H1 (cell line): Measurements from ENCODE around the gene SH3PXD2B. TPM values are rescaled to one million over a fixed set of nuclear protein-coding genes. Genes with fewer than 3 reads are reported as not detected.
"Not testable (repeated sequence)": the region's sequence is repeated elsewhere in the genome, so short reads cannot be mapped to it uniquely, and the experiment has no call there.

Source experiments
- CTCF ChIA-PET: fragments of 300-600 bp; sonication (Branson Sonifier 250); formaldehyde crosslinking; loops from one replicate; lab custom pipeline; 2021; ENCODE audit not compliant: partially characterized antibody; lab: Charles Lee
- POLR2A ChIA-PET: fragments of 300-600 bp; sonication (Branson Sonifier 250); formaldehyde crosslinking; loops from one replicate; lab custom pipeline; 2021; ENCODE audit warnings: inconsistent platforms; ENCODE audit not compliant: partially characterized antibody; lab: Charles Lee
- DNase-seq, 2 experiments: peaks; one replicate each; pipeline versions ENCODE4 v3.0.0 to v3.0.0-alpha.2; 2010 to 2022; ENCODE audit warnings: low spot score in 2 of 2, low read depth in 1 of 2, mixed read lengths in 1 of 2
- FAIRE-seq: peaks from 2 replicates; lab custom pipeline; 2011; peaks lifted over from hg19 to GRCh38; lab: Jason Lieb, UNC
- H2AFZ ChIP-seq: 2 replicates; pipeline ENCODE4 v1.8.1; 2012; ENCODE audit warnings: low read length, inconsistent platforms
- H2AK5ac ChIP-seq: 2 replicates; pipeline ENCODE4 v1.6.1; 2013; ENCODE audit warnings: low read depth, low read length
- H2BK120ac ChIP-seq: replicated peaks from 2 replicates; pipeline ENCODE3; 2013; ENCODE audit warnings: low read depth, low read length, inconsistent platforms
- H2BK12ac ChIP-seq: 2 replicates; pipeline ENCODE4 v1.6.1; 2013; ENCODE audit warnings: low read depth, low read length
- H2BK15ac ChIP-seq: 2 replicates; pipeline ENCODE4 v1.6.1; 2013; ENCODE audit warnings: low read length
- H2BK20ac ChIP-seq: 2 replicates; pipeline ENCODE4 v1.6.1; 2013; ENCODE audit warnings: low read length
- H2BK5ac ChIP-seq: 2 replicates; pipeline ENCODE4 v1.6.1; 2013; ENCODE audit warnings: low read depth, low read length
- H3K14ac ChIP-seq: 2 replicates; pipeline ENCODE4 v1.6.1; 2013; ENCODE audit warnings: inconsistent platforms; ENCODE audit not compliant: insufficient read length
- H3K18ac ChIP-seq: 2 replicates; pipeline ENCODE4 v1.6.1; 2013; ENCODE audit warnings: low read length; ENCODE audit errors: extremely low read depth
- H3K23ac ChIP-seq: 2 replicates; pipeline ENCODE4 v1.6.1; 2013; ENCODE audit warnings: inconsistent platforms; ENCODE audit not compliant: insufficient read length
- H3K23me2 ChIP-seq: 2 replicates; pipeline ENCODE4 v1.6.1; 2013; ENCODE audit warnings: low read depth, low read length
- H3K27ac ChIP-seq: 2 replicates; pipeline ENCODE4 v1.6.1; 2011; ENCODE audit warnings: low read depth, low read length, inconsistent platforms
- H3K27me3 ChIP-seq, 4 experiments: replicated peaks in 1 of 4; 1 replicate in 1 of 4; 2 replicates in 3 of 4; pipeline versions ENCODE4 v1.6.1 to v1.8.1; 2011 to 2013; ENCODE audit warnings: low read length in 3 of 4, mild to moderate bottlenecking in 3 of 4, inconsistent platforms in 2 of 4, mixed read lengths in 2 of 4, moderate library complexity in 1 of 4; ENCODE audit not compliant: control insufficient read depth in 3 of 4, insufficient read depth in 3 of 4; ENCODE audit errors: extremely low read depth in 1 of 4
- H3K36me3 ChIP-seq, 4 experiments: 2 replicates each; pipeline versions ENCODE4 v1.6.1 to v1.8.1; 2011 to 2013; ENCODE audit warnings: mild to moderate bottlenecking in 4 of 4, low read length in 3 of 4, moderate library complexity in 2 of 4, control low read depth in 1 of 4, inconsistent platforms in 1 of 4; ENCODE audit not compliant: insufficient read depth in 4 of 4, control insufficient read depth in 2 of 4
- H3K4ac ChIP-seq: replicated peaks from 2 replicates; pipeline ENCODE3; 2013; ENCODE audit warnings: low read length, low read depth, mixed read lengths, inconsistent platforms; ENCODE audit not compliant: insufficient read length
- H3K4me1 ChIP-seq, 4 experiments: replicated peaks in 1 of 4; 1 replicate in 1 of 4; 2 replicates in 3 of 4; pipeline versions ENCODE4 v1.6.1 to v1.8.1; 2011 to 2013; ENCODE audit warnings: low read length in 3 of 4, inconsistent platforms in 2 of 4, mixed read lengths in 1 of 4; ENCODE audit not compliant: insufficient read depth in 4 of 4, control insufficient read depth in 3 of 4
- H3K4me2 ChIP-seq, 2 experiments: 2 replicates each; pipeline versions ENCODE4 v1.6.1 to v1.8.1; 2011 to 2013; ENCODE audit warnings: low read depth in 2 of 2, low read length in 2 of 2, control low read depth in 1 of 2, inconsistent platforms in 1 of 2, mild to moderate bottlenecking in 1 of 2; ENCODE audit not compliant: insufficient read depth in 1 of 2
- H3K4me3 ChIP-seq, 4 experiments: fragments of 200-600, 300-600 bp in 1 of 4; sonication (generic), shearing (Covaris generic), sonication (Bioruptor Twin) in 1 of 4; 2 replicates each; pipeline versions ENCODE4 v1.5.1 to v1.8.1; 2011 to 2016; ENCODE audit warnings: low read length in 4 of 4, low read depth in 3 of 4, control low read depth in 2 of 4, inconsistent platforms in 2 of 4, mild to moderate bottlenecking in 2 of 4, mixed read lengths in 1 of 4, moderate library complexity in 1 of 4; ENCODE audit not compliant: insufficient read depth in 2 of 4; ENCODE audit errors: extremely low read depth in 1 of 4
- H3K56ac ChIP-seq: replicated peaks from 2 replicates; pipeline ENCODE3; 2013; ENCODE audit warnings: low read depth, mild to moderate bottlenecking, mixed read lengths, low read length, inconsistent platforms; ENCODE audit not compliant: insufficient read length
- H3K79me1 ChIP-seq: 2 replicates; pipeline ENCODE4 v1.6.1; 2013; ENCODE audit warnings: low read depth, low read length, control low read depth
- H3K79me2 ChIP-seq, 2 experiments: 2 replicates each; pipeline versions ENCODE4 v1.6.1 to v1.8.1; 2012 to 2013; ENCODE audit warnings: low read length in 2 of 2, mild to moderate bottlenecking in 2 of 2, inconsistent platforms in 1 of 2; ENCODE audit not compliant: insufficient read depth in 2 of 2, control insufficient read depth in 1 of 2
- H3K9ac ChIP-seq, 4 experiments: replicated peaks in 1 of 4; 1 replicate in 1 of 4; 2 replicates in 3 of 4; pipeline versions ENCODE4 v1.6.1 to v1.8.1; 2011 to 2013; ENCODE audit warnings: low read depth in 3 of 4, low read length in 3 of 4, control low read depth in 2 of 4, mild to moderate bottlenecking in 2 of 4, moderate library complexity in 2 of 4, inconsistent platforms in 1 of 4; ENCODE audit errors: extremely low read depth in 1 of 4
- H3K9me3 ChIP-seq, 2 experiments: 2 replicates each; pipeline versions ENCODE4 v1.6.1 to v1.8.1; 2012 to 2013; ENCODE audit warnings: mild to moderate bottlenecking in 2 of 2, moderate library complexity in 2 of 2, control low read depth in 1 of 2, inconsistent platforms in 1 of 2, low read depth in 1 of 2, low read length in 1 of 2, mixed read lengths in 1 of 2; ENCODE audit not compliant: insufficient read depth in 2 of 2
- H4K20me1 ChIP-seq, 2 experiments: replicated peaks in 1 of 2; 2 replicates each; pipeline versions ENCODE3 to v1.8.1; 2011 to 2013; ENCODE audit warnings: inconsistent platforms in 2 of 2, low read length in 2 of 2, mild to moderate bottlenecking in 1 of 2; ENCODE audit not compliant: insufficient read depth in 2 of 2, control insufficient read depth in 1 of 2
- H4K5ac ChIP-seq: 2 replicates; pipeline ENCODE4 v1.6.1; 2013; ENCODE audit warnings: low read length, low read depth, mixed read lengths, inconsistent platforms; ENCODE audit not compliant: insufficient read length
- H4K8ac ChIP-seq: 2 replicates; pipeline ENCODE4 v1.8.0; 2013; ENCODE audit warnings: mild to moderate bottlenecking, moderate library complexity, low read length, inconsistent platforms; ENCODE audit not compliant: insufficient read depth; ENCODE audit errors: extremely low read depth
- H4K91ac ChIP-seq: replicated peaks from 2 replicates; pipeline ENCODE3; 2013; ENCODE audit warnings: low read length, mixed read lengths, inconsistent platforms; ENCODE audit not compliant: insufficient read length
- WGBS, 2 experiments: shearing (Covaris generic) in 1 of 2; methylation state at CpG; one replicate each; pipeline versions ENCODE4 v1.1.6 to v1.1.7; 2013 to 2015; ENCODE audit warnings: low lambda C conversion rate in 2 of 2, mixed read lengths in 2 of 2, inconsistent platforms in 1 of 2, low coverage in 1 of 2, missing lambda C conversion rate in 1 of 2; ENCODE audit not compliant: insufficient replicate concordance in 2 of 2, insufficient coverage in 1 of 2, insufficient read length in 1 of 2; ENCODE audit errors: extremely low coverage in 1 of 2, missing lambda C conversion rate in 1 of 2; 5-methylcytosine and 5-hydroxymethylcytosine counted together
- polyA plus RNA-seq, 7 experiments: library from polyadenylated mRNA; depleted of rRNA in 3 of 7; stranded (reverse) in 5 of 7; unstranded in 2 of 7; fragments of >200 nt in 5 of 7; fragments of 200-250 nt in 2 of 7; gene quantifications; 1 replicate in 5 of 7; 2 replicates in 1 of 7; 4 replicates in 1 of 7; pipeline versions ENCODE4 v1.2.1 to v1.2.3, GENCODE V29; 2011 to 2013; ENCODE audit warnings: missing spikeins in 2 of 7, mixed read lengths in 2 of 7
- total RNA-seq: library from RNA; stranded (reverse); fragmentation: NEBNext Ultra II Directional; extraction: Animal tissue kit (Norgen Biotek cat#: 25700); gene quantifications from 2 replicates; pipeline ENCODE4 v1.2.1, GENCODE V29; 2021

SH3PXD2B gene
- total and polyA plus RNA-seq, 2 of the 8 experiments (the other 6 are each of a cell fraction or from before 2014, with no cell fraction given) = 32.9 to 72.9 TPM

DNA sequence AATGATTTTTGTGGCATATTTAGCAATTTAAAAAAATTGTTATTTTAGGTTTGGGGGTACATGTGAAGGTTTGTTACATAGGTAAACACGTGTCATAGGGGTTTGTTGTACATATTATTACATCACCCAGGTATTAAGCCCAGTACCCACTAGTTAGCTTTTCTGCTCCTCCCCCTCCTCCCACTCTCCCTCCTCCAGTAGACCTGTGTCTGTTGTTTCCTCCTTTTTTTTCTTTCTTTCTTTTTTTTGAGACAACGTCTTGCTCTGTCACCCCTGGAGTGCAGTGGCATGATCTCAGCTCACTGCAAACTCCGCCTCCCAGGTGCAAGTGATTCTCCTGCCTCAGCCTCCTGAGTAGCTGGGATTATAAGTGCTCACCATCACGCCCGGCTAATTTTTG, 162.5 kb downstream of the SH3PXD2B start:
- CTCF ChIA-PET = interaction anchor here (0.6 to 1.9 kb wide), 14 partner anchors 9 to 380 kb away, joined by 3 to 7 read pairs (median 4); partner anchors contain the start of gene UBTD2
- H4K91ac ChIP-seq, H2AFZ ChIP-seq, H3K79me2 ChIP-seq, H3K4me1 ChIP-seq, DNase-seq, H4K8ac ChIP-seq, H3K27me3 ChIP-seq, H3K9me3 ChIP-seq, H3K23me2 ChIP-seq, H2BK15ac ChIP-seq, H2BK20ac ChIP-seq, H3K14ac ChIP-seq, H3K36me3 ChIP-seq, POLR2A ChIA-PET, H3K79me1 ChIP-seq, H2BK12ac ChIP-seq, H3K27ac ChIP-seq, H2AK5ac ChIP-seq, H4K20me1 ChIP-seq, H3K4me2 ChIP-seq, H3K9ac ChIP-seq, H3K4ac ChIP-seq, H3K23ac ChIP-seq, H3K4me3 ChIP-seq, H3K18ac ChIP-seq, H2BK5ac ChIP-seq, H4K5ac ChIP-seq, FAIRE-seq, H3K56ac ChIP-seq, H2BK120ac ChIP-seq: not testable (repeated sequence)
- 78% methylated on average over 3 of the region's 5 CpGs; no CpG with 5 or more reads in 1 of the 2 experiments for WGBS, 2 experiments
